GM18499 (cell line): ENCODE data around the gene FAM120A.

Source experiments
- ATAC-seq: cut with Tn5 transposase; IDR thresholded peaks from one replicate; pipeline ENCODE4 v1.9.1; 2021; ENCODE audit warnings: moderate number of reproducible peaks; ENCODE audit not compliant: insufficient read depth, unreplicated experiment

FAM120A gene

DNA sequence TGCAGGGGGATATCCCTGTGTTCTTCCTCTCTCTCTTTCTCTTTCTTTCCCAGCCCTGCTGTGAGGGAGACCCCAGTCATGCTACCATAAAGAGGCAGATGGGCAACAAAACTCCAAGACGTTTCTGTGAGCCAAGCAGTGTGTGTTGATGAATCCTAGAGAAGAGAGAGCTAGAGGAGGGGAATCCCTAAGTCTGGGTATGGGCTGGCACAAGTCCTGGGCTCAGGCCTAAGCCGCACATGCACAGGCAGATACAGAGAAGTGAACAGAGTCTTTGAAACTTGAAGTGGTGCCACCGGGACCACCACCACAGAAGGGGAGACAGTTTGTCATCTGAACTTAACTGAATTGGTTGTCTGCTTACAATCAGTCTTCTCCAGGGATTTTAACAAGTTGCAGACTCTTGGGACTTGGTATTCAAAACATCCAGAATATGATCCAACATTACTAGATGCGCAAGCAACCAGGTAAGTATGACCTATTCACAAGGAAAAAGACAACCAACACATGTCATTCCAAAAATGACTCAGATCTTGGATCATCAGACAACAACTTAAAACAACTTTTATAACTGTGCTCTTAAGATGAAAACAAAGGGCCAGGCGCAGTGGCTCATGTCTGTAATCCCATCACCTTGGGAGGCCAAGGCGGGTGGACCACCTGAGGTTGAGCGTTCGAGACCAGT is 10.4 kb upstream of the FAM120A start:
- ATAC-seq, result no peak

DNA sequence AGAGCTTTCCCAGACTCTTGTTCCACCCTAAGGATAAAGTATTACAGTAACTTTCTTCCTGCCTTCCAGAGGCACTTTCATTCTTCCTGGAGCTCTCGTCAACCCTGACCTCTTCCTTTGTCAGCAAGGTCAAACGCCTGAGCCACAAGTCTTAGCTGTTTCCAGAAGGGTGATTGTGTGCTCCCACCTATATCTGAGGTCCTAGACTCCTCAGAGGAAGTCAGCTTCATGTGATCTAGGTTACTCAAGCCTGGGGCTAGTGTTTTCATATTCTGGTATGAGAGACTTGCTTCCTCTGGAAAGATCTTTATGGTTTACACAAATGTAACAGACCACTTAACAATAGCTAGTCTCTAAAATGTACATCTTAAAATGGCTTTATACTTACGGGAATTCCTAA is 5.4 kb upstream of the FAM120A start:
- ATAC-seq, result no peak

DNA sequence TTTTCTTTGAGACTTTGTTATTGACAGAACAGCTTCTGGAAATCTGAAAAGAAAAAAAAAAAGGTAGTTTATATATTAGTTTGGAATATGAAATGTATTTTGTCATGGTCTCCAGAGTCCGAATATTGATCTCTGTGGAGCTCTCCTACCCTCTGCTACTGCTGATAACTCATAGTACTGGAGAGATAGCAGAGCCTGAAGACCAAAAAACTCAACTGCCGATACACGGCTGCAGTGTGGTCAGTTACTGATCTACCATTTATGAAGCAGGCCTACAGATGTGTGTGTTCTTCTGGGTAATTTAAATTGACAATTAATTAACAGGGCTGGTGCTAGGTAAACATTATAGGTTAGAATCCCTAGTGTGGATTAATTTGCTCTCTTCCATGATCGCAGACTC is 3.8 kb upstream of the FAM120A start:
- ATAC-seq, result no peak

DNA sequence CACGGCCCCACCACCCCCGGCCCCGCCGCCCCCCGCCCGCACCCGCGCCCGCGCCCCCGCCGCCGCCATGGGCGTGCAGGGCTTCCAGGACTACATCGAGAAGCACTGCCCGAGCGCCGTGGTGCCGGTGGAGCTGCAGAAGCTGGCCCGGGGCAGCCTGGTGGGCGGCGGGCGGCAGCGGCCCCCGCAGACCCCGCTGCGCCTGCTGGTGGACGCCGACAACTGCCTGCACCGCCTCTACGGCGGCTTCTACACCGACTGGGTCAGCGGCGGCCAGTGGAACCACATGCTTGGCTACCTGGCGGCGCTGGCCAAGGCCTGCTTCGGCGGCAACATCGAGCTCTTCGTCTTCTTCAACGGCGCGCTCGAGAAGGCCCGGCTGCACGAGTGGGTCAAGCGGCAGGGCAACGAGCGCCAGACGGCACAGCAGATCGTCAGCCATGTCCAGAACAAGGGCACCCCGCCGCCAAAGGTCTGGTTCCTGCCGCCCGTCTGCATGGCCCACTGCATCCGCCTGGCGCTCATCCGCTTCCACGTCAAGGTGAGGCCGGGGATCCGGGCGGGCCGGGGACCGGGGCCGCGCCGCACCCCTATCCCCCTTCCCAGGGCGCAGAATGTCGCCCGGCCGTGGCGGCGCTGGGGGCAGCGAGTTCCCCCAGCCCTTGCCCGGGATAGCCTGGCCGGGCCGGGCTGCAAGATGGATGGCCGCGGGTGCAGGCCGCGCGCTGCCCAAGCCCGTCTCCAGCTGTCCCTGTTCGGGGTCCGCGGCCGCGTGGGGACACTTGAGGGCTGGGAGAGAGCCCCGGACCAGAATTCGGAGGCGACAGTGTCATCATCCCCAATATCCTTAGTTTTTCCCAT is 594 bp downstream of the FAM120A start:
- ATAC-seq, result no peak

GRCh38 chr9:93452710-93453046 is 1.2 kb downstream of the FAM120A start:
- ATAC-seq, result no peak

- ATAC-seq, result no peak
Observed at GRCh38 chr9:93453047-93453914, 1.8 kb downstream of the FAM120A start, which contains the start of gene FAM120AOS. Gene FAM120AOS (minus strand): TSS chr9:93453581. CDS start chr9:93452709, 872 bp downstream.

GRCh38 chr9:93456022-93456421 is 4.5 kb downstream of the FAM120A start:
- no peak for ATAC-seq

DNA sequence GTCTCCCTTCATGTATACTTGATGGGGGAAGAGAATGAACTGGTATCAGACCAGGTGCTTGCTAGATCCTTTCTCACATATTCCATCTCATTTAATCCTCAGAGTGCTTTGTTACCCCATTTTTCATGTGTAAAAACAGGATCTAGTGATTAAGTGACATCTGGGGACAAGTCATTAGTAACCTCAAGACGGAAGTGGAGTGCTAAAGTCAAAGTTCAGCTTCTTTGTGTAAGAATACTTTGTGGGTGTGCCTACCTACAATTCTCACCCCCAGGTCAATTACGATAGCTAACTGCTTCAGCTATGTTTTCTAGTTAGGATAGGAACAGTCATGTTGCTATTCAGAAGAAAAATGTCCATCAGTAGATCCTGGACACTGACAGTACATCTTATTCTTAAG is 5.0 kb downstream of the FAM120A start:
- ATAC-seq, result no peak

DNA sequence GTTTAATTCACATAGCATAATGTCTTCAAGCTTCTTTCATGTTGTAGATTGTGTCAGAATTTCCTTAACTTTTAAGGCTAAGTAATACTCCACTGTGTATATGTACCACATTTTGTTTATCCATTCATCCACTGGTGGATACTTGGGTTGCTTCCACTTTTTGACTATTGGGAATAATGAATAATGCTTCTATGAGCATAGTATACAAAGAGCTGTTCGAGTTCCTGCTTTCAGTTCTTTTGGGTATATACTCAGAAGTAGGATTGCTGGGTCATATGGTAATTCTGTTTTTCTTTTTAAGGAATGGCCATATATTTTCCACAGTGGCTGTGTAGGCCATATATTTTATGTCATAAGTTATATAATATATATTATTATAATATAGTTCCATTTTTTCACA is 5.5 kb downstream of the FAM120A start:
- no peak for ATAC-seq

GRCh38 chr9:93458712-93459111 is 7.2 kb downstream of the FAM120A start:
- no peak for ATAC-seq

DNA sequence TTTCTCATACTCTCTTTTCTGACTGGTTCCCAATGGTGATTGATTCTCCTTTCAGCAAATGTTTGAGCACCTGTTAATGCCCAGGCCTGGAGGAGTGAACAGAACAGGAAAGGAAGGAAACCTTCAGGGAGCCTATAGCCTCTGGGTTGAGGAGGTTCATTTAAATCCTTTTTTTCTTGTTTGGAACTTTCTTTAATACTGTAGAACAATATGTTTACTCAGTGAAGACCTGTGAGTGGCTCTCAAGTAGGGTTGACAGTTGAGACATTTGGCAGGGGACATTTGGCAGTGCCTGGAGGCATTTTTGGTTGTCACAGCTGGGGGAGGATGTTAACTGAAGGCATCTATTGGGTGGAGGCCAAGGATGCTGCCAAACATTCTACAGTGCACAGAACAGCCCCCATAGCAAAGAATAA is 8.0 kb downstream of the FAM120A start:
- ATAC-seq, result no peak

DNA sequence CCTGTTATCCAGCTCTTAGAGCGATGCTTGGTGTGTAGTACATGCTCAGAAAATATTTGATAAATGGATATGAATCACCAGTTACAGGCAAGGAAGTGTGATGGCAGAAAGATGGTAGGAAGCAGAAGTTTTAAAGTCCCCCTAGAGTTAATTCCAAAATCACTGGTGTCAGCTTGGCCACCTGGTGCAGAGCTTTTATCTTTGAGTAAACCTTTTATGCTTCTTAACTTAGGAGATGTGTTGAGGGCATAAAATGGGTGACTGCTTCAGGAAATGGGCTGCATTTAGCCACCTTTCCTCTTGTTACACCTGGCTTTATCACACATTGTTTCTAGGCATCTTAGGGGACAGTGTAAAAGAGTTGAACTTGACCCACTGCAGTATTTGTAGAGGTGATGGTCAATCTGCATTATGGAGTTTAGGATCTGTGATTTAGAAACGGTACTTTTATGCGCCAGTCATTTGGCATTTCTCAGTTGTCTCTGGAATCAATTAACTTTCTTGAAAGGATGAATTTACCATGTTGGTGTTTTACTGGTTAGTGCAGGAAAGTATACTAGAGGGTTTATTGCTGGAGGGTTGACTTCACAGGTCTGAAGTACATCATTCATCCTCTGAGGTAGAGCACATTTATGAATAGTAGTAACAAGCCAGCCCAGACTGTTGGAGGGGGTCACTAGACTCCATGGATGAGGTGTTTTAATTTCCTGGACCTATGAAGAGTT is 9.4 kb downstream of the FAM120A start:
- ATAC-seq, result no peak

DNA sequence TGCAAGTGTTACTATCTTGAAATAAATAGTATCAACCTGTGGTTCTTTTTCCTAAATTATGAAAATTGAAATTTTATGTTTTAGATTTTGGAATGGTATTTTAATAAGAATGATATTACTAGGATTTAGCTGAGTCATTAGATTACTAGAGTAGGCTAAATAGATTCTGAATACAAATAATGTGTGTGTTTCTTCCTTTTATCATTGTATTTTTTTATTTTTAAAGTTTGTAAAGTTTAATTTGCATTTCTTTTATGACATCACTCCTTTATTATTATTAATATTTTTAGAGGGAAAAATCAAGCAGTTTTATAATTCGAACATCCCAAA is 9.9 kb downstream of the FAM120A start:
- no peak for ATAC-seq

GRCh38 chr9:93461821-93462220 is 10.3 kb downstream of the FAM120A start:
- ATAC-seq, result no peak

GRCh38 chr9:93463638-93464248 is 12.3 kb downstream of the FAM120A start:
- no peak for ATAC-seq

GRCh38 chr9:93464395-93464794 is 12.9 kb downstream of the FAM120A start:
- no peak for ATAC-seq

- ATAC-seq, result no peak
Observed at GRCh38 chr9:93464876-93465275, 13.4 kb downstream of the FAM120A start.

GRCh38 chr9:93465855-93466254 is 14.4 kb downstream of the FAM120A start:
- no peak for ATAC-seq

DNA sequence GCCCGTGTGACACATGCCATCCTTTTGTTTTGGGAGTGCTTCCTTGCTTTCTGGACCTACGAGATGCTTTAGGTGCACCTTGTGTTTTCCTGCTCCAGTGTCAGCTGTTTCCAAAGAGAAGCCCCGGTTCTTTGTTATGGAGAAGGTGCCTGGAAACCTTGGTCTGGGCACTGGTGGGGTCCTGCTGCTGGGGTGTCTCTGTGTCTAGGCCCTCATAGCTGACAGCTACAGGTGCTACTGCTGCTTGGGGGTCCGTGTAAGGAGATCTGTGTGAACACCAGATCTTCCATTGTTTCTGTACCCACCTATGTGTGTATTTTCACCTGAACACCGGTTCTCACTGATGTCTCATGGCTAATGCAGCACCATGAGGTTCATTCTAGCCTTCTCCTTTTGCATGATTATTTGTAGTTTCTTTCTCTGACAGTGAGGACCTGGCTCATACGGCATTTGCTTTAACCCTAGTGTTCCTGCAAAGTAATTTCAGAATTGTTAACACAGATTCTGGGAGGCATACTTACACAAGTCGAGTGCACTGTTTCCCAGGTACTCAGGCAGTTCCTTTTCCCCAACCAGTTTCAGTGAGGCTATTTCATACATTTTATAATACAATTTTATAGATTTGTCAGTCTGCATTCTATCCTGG is 15.1 kb downstream of the FAM120A start:
- no peak for ATAC-seq

GRCh38 chr9:93467062-93467416 is 15.6 kb downstream of the FAM120A start:
- no peak for ATAC-seq
